Activated CD8-positive, alpha-beta memory T cell treated with anti-CD3 and anti-CD28 coated beads, Interleukin-2, amount 50 U/mL, for 48 hours (primary cell): ENCODE data around the gene STUM.
"Not testable (repeated sequence)": the region's sequence is repeated elsewhere in the genome, so short reads cannot be mapped to it uniquely, and the experiment has no call there.

Experiments
- DNase-seq: peaks from one replicate; pipeline ENCODE4 v3.0.0-alpha.2; 2020

STUM gene

GRCh38 chr1:226586116-226586515 is 37.6 kb downstream of the STUM start:
- DNase-seq = no peak

- DNase-seq = no peak
Observed at GRCh38 chr1:226586650-226587422, 38.3 kb downstream of the STUM start.

- no peak for DNase-seq
Observed at GRCh38 chr1:226588484-226588883, 39.9 kb downstream of the STUM start.

DNA sequence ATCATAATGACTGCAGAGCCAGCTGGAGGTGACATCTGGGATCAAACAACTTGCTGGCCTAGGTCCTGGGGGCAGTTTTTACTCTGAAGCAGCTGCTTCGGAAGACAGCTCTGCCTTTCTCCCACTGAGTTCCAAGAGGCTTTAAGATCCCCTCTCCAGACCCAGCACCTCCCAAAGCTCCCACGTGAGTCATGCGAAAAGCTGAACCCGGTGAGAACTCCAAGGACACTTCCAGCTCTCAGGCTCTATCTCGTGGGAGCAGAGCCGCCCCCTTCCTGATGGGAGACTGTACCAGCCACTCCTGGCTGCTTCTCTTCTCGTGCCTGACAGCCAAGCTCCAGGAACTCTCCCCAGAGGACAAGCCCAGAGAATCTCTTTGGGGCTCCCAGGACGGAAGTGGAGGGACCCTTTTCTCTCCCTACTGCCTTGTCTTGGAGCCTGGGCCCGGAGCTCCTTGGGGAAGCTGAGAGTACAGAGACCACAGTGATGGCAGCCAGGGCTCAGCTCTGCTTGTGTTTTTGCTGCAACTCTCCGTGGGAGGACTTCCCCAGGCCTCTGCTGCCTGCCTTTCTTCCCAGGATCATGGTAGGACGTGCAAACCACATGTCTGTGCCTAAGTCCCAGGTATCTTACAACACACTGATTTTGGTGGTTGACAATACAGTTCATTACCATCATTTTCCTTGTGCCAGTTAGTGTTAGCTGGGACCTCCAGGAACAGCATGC is 40.6 kb downstream of the STUM start:
- DNase-seq = no peak

DNA sequence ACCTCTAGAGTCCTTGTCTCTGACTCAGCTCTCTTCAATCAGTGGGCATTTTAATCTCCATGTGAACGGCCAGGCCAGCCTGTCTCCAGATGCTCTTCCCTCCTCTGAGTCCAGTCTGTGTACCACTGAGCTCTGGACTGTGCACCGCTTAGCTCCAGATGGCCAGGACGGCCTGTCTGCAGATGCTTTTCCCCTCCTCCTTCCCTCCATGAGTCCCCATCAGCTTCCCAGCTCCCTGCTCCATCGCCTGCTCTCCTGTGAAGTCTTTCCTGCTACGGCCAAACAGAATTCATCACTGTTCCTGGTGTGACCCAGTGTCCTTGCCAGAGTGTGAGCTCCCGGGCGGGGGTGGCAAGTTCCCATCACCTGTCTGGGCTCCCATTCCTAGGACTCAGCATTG is 42.0 kb downstream of the STUM start:
- DNase-seq = no peak

- DNase-seq = no peak
Observed at GRCh38 chr1:226593541-226593940, 45.0 kb downstream of the STUM start.

GRCh38 chr1:226596531-226597165 is 48.1 kb downstream of the STUM start:
- DNase-seq = no peak

GRCh38 chr1:226597616-226598454 is 49.3 kb downstream of the STUM start:
- no peak for DNase-seq

- no peak for DNase-seq
Observed at GRCh38 chr1:226598455-226598849, 49.9 kb downstream of the STUM start.

DNA sequence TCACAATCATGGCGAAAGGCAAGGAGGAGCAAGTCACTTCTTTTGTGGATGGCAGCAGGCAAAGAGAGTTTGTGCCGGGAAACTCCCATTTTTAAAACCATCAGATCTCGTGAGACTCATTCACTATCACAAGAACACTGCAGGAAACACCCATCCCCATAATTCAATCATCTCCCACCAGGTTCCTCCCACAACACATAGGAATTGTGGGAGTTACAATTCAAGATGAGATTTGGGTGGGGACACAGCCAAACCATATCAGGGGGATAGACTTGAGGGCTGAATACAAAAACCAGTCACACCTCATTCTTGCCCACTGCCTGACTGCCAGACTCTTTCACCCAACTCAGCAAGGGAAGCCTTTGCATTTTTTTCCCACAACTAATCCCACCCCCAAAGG is 50.4 kb downstream of the STUM start:
- not testable (repeated sequence) for DNase-seq

DNA sequence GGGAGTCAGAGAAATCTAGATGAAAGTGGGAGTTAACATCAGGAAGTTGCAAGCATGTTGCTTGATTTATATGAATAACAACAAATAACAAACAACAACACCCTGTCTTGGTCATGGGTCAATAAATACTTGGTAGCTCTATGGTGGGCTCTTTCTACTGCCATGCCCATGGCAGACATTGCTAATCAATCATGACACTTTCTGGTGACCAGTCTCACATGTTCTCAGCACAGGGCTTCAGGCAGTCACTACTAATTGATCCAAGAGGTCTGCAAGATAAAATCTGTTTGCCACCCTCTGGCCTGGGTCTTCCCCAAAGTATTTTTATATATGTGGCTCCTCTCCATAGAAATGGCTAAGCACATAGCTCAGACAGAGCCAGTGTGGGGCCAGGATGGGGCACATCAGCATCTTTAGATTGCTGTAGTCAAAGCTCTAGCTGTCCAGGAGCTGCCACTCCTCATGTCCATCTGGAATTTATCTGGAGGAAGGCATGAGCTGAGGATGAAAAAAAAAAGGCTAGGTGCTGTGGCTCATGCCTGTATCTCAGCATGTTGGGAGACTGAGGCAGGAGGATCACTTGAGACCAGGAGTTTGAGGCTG is 51.2 kb downstream of the STUM start:
- DNase-seq = no peak

- no peak for DNase-seq
Observed at GRCh38 chr1:226600254-226600653, 51.7 kb downstream of the STUM start.

GRCh38 chr1:226601456-226601855 is 52.9 kb downstream of the STUM start:
- no peak for DNase-seq

- DNase-seq = no peak
Observed at GRCh38 chr1:226602186-226603021, 53.8 kb downstream of the STUM start.

- no peak for DNase-seq
Observed at GRCh38 chr1:226603022-226603857, 54.7 kb downstream of the STUM start.

- DNase-seq = no peak
Observed at GRCh38 chr1:226603858-226604559, 55.4 kb downstream of the STUM start.

GRCh38 chr1:226604560-226605317 is 56.2 kb downstream of the STUM start:
- no peak for DNase-seq

GRCh38 chr1:226605318-226605950 is 56.9 kb downstream of the STUM start:
- no peak for DNase-seq
